PC-3 (cell line): ENCODE measurements around the gene UQCC3. TPM values are rescaled to one million over a fixed set of nuclear protein-coding genes. Genes with fewer than 3 reads are reported as not detected.

Experiments
- ATAC-seq: fragments of 200-7000 bp; cut with Tn5 transposase; 2 replicates; pipeline ENCODE4 v1.9.1; 2020; ENCODE audit warnings: mild to moderate bottlenecking, moderate library complexity
- BruUV-seq: library from RNA; stranded (reverse); fragments of 400-500 nt; replicated peaks from 2 replicates; lab custom pipeline; 2021; lab: Mats Ljungman, UMichigan
- CTCF ChIA-PET: fragments of 300-600 bp; sonication (Branson Sonifier 250); formaldehyde crosslinking; loops from one replicate; lab custom pipeline; 2022; ENCODE audit warnings: antibody characterized with exemption; lab: Charles Lee
- POLR2A ChIA-PET: fragments of 300-600 bp; sonication (Branson Sonifier 250); formaldehyde crosslinking; loops from one replicate; lab custom pipeline; 2022; ENCODE audit warnings: antibody characterized with exemption; ENCODE audit not compliant: unreplicated experiment; lab: Charles Lee
- DNase-seq: peaks from one replicate; pipeline ENCODE4 v3.0.0-alpha.2; 2015
- H2AFZ ChIP-seq: fragments of 300-600 bp; sonication (generic); 2 replicates; pipeline ENCODE4 v1.6.0; 2016; ENCODE audit warnings: antibody characterized with exemption, low read length
- H3F3A ChIP-seq: fragments of 300-600 bp; sonication (generic); one replicate; pipeline ENCODE4 v1.6.0; 2017; ENCODE audit warnings: antibody characterized with exemption, low read length, control low read depth, mild to moderate bottlenecking; ENCODE audit not compliant: unreplicated experiment
- H3K27ac ChIP-seq: fragments of 300-600 bp; sonication (generic); 2 replicates; pipeline ENCODE4 v1.5.1; 2016; ENCODE audit warnings: mild to moderate bottlenecking, low read length
- H3K27me3 ChIP-seq: fragments of 300-600 bp; sonication (generic); 2 replicates; pipeline ENCODE4 v1.6.1; 2016; ENCODE audit warnings: low read length, mixed read lengths
- H3K36me3 ChIP-seq: fragments of 300-600 bp; sonication (generic); 2 replicates; pipeline ENCODE4 v1.6.1; 2016; ENCODE audit warnings: low read depth, mixed run types, low read length, mixed read lengths
- H3K4me1 ChIP-seq: fragments of 300-600 bp; sonication (generic); 2 replicates; pipeline ENCODE4 v1.5.1; 2016; ENCODE audit warnings: low read length; ENCODE audit not compliant: insufficient read depth
- H3K4me2 ChIP-seq: fragments of 300-600 bp; sonication (generic); 2 replicates; pipeline ENCODE4 v1.6.0; 2016; ENCODE audit warnings: low read length
- H3K4me3 ChIP-seq: fragments of 300-600 bp; sonication (generic); 2 replicates; pipeline ENCODE4 v1.5.1; 2016; ENCODE audit warnings: mild to moderate bottlenecking, low read length, mixed read lengths
- H3K79me2 ChIP-seq: fragments of 300-600 bp; sonication (generic); 2 replicates; pipeline ENCODE4 v1.6.1; 2017; ENCODE audit warnings: low read length, mixed read lengths
- H3K9ac ChIP-seq: fragments of 300-600 bp; sonication (generic); 2 replicates; pipeline ENCODE4 v1.6.0; 2016; ENCODE audit warnings: mild to moderate bottlenecking, low read length
- H3K9me2 ChIP-seq: fragments of 300-600 bp; sonication (generic); replicated peaks from 2 replicates; pipeline ENCODE4 v1.6.1; 2016; ENCODE audit warnings: mixed run types, low read length, mixed read lengths
- H3K9me3 ChIP-seq: fragments of 300-600 bp; sonication (generic); 2 replicates; pipeline ENCODE4 v1.6.1; 2016; ENCODE audit warnings: low read length, mixed read lengths
- H4K20me1 ChIP-seq: fragments of 300-600 bp; sonication (generic); 2 replicates; pipeline ENCODE4 v1.6.1; 2016; ENCODE audit warnings: low read length, mixed read lengths
- CTCF ChIP-seq: fragments of 300-600 bp; sonication (generic); conservative IDR thresholded peaks from 2 replicates; pipeline ENCODE4 v1.5.1; 2017; ENCODE audit warnings: antibody characterized with exemption, low read depth, mild to moderate bottlenecking, low read length
- EZH2 ChIP-seq: fragments of 300-600 bp; sonication (generic); IDR thresholded peaks from one replicate; pipeline ENCODE4 v1.6.1; 2017; ENCODE audit warnings: antibody characterized with exemption, mild to moderate bottlenecking, low read length; ENCODE audit not compliant: unreplicated experiment
- EZH2phosphoT487 ChIP-seq: fragments of 300-600 bp; sonication (generic); IDR thresholded peaks from 2 replicates; pipeline ENCODE4 v1.6.1; 2018; ENCODE audit warnings: mild to moderate bottlenecking, antibody characterized with exemption, low read length, borderline replicate concordance
- intact Hi-C: fragments of 100-400 bp; cut with micrococcal nuclease; formaldehyde crosslinking; loops from 2 replicates; pipeline ENCODE4 v1.9.0; 2023
- total RNA-seq: library from RNA; depleted of rRNA; stranded (reverse); fragments of >200 nt; gene quantifications from 2 replicates; pipeline ENCODE4 v1.2.3, GENCODE V29; 2014

Gene UQCC3
- total RNA-seq, 1 experiment from 2014 or later = 83.6 TPM

GRCh38 chr11:62682518-62682917 lies 11.0 kb downstream of the UQCC3 start:
- Histone ChIP-seq H3K9ac (no peak overlapping the region), H3K9me2 (no peaks in the 10 kb centered on the region), H3K9me3 (no peaks in the 10 kb centered on the region), H3K36me3 (no peaks in the 10 kb centered on the region; the same call in 1 of the 2 replicates), H3K27me3 (no peaks in the 10 kb centered on the region), H3K79me2 (peaks cover 14% of the 10 kb centered on the region), H2AFZ (no peak overlapping the region), H3K4me2 (no peak overlapping the region), H3K4me1 (peaks cover 13% of the 10 kb centered on the region), H3K4me3 (no peak overlapping the region), H3K27ac (no peak overlapping the region), H3F3A (peaks cover 5% of the 10 kb centered on the region), H4K20me1 (no peaks in the 10 kb centered on the region)
- DNase-seq (no peak), ATAC-seq (no peak)
- POLR2A ChIA-PET = interaction anchor here (0.6 kb wide), 1 partner anchor 580 kb away, joined by 17 read pairs; no protein-coding TSS in a partner anchor
- no peak for TF ChIP-seq CTCF
- no peak for TF ChIP-seq EZH2phosphoT487
- no peak for TF ChIP-seq EZH2
- no TSS peak for BruUV-seq
- CTCF ChIA-PET = interaction anchor here (2.5 kb wide), 1 partner anchor 12 kb away, joined by 12 read pairs; no protein-coding TSS in a partner anchor
- intact Hi-C loops = no loop called here

- H3K36me3 ChIP-seq = peaks cover 16% of the 10 kb centered on the region; the same call in 1 of the 2 replicates
- no peaks in the 10 kb centered on the region for H3K9me2 ChIP-seq
- DNase-seq = no peak
- H3K27ac ChIP-seq = no peak overlapping the region
- no peaks in the 10 kb centered on the region for H3F3A ChIP-seq
- H3K4me2 ChIP-seq = no peak overlapping the region
- H3K27me3 ChIP-seq = no peaks in the 10 kb centered on the region
- no peaks in the 10 kb centered on the region for H4K20me1 ChIP-seq
- ChIA-PET POLR2A (no interaction called here), CTCF (no interaction called here)
- intact Hi-C loops = no loop called here
- H3K79me2 ChIP-seq = no peaks in the 10 kb centered on the region
- H3K9me3 ChIP-seq = no peaks in the 10 kb centered on the region
- H2AFZ ChIP-seq = no peak overlapping the region
- TF ChIP-seq EZH2phosphoT487 = no peak
- H3K4me3 ChIP-seq = no peak overlapping the region
- ATAC-seq = no peak
- H3K9ac ChIP-seq = no peak overlapping the region
- H3K4me1 ChIP-seq = no peaks in the 10 kb centered on the region
- no TSS peak for BruUV-seq
Measured at GRCh38 chr11:62687508-62688396, 16.3 kb downstream of the UQCC3 start.

GRCh38 chr11:62688491-62688890 lies 17.0 kb downstream of the UQCC3 start:
- DNase-seq (no peak), ATAC-seq (no peak)
- Histone ChIP-seq H3K27ac (no peak overlapping the region), H4K20me1 (no peaks in the 10 kb centered on the region), H3K79me2 (no peaks in the 10 kb centered on the region), H3K9ac (no peak overlapping the region), H3K4me3 (no peak overlapping the region), H2AFZ (no peak overlapping the region), H3K4me2 (no peak overlapping the region), H3K9me3 (no peaks in the 10 kb centered on the region), H3K4me1 (no peaks in the 10 kb centered on the region), H3K27me3 (no peaks in the 10 kb centered on the region), H3F3A (no peaks in the 10 kb centered on the region), H3K9me2 (no peaks in the 10 kb centered on the region), H3K36me3 (peaks cover 19% of the 10 kb centered on the region)
- intact Hi-C loops = no loop called here
- ChIA-PET POLR2A (no interaction called here), CTCF (interaction anchor here (0.6 kb wide), 1 partner anchor 71 kb away, joined by 6 read pairs; no protein-coding TSS in a partner anchor)
- no TSS peak for BruUV-seq
- TF ChIP-seq CTCF (no peak), EZH2 (no peak), EZH2phosphoT487 (no peak)
